AG04449 (cell line): ENCODE data around the gene DAPK2.
"Not testable (repeated sequence)": the region's sequence is repeated elsewhere in the genome, so short reads cannot be mapped to it uniquely, and the experiment has no call there.

Experiments
- CTCF ChIA-PET: fragments of 350-600 bp; formaldehyde crosslinking; extraction: SDS; loops from one replicate; lab custom pipeline; 2021; ENCODE audit warnings: antibody characterized with exemption; lab: Yijun Ruan, JAX
- POLR2A ChIA-PET: fragments of 400-600, 350-600 bp; formaldehyde crosslinking; extraction: SDS; loops from one replicate; lab custom pipeline; 2020; ENCODE audit warnings: antibody characterized with exemption, inconsistent platforms; lab: Yijun Ruan, JAX
- DNase-seq: peaks from one replicate; pipeline ENCODE4 v3.0.0-alpha.2; 2010; ENCODE audit warnings: low read depth, low spot score
- H3K4me3 ChIP-seq: 2 replicates; pipeline ENCODE4 v1.5.1; 2011; ENCODE audit warnings: low read depth, mild to moderate bottlenecking, control low read depth, low read length
- TF ChIP-seq, protein P1 (sequence below): IDR thresholded peaks from one replicate; pipeline ENCODE4 v1.5.1; 2011; ENCODE audit warnings: mild to moderate bottlenecking, moderate library complexity, low read length, control low read depth, inconsistent platforms; ENCODE audit not compliant: insufficient read depth; ENCODE audit errors: missing control alignments

The DAPK2 gene

DNA sequence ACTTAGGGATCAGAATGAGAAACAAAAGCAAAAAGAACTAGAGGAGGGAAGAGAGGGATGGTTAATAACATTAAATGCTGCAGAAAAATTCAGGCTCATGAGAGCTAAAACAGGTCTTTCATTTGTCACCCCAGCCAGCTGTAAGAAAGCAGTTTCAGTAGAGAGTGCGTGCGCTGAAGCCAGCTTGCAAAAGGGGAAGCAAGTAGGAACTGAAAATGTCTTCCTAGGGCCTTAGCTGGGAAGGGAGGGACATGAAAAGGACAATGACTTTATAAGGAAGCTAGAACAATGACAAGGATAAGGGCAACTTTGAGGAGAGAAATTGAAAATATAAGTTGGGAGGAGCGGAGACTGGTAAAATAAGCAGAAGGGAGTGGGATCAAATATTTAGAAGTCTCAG is 44.2 kb upstream of the DAPK2 start:
- no peak for DNase-seq
- TF ChIP-seq, protein P1, sequence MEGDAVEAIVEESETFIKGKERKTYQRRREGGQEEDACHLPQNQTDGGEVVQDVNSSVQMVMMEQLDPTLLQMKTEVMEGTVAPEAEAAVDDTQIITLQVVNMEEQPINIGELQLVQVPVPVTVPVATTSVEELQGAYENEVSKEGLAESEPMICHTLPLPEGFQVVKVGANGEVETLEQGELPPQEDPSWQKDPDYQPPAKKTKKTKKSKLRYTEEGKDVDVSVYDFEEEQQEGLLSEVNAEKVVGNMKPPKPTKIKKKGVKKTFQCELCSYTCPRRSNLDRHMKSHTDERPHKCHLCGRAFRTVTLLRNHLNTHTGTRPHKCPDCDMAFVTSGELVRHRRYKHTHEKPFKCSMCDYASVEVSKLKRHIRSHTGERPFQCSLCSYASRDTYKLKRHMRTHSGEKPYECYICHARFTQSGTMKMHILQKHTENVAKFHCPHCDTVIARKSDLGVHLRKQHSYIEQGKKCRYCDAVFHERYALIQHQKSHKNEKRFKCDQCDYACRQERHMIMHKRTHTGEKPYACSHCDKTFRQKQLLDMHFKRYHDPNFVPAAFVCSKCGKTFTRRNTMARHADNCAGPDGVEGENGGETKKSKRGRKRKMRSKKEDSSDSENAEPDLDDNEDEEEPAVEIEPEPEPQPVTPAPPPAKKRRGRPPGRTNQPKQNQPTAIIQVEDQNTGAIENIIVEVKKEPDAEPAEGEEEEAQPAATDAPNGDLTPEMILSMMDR = no peak
- ChIA-PET CTCF (interaction anchor here (1.0 to 1.3 kb wide), 4 partner anchors 16 to 338 kb away, joined by 3 read pairs; no protein-coding TSS in a partner anchor), POLR2A (no interaction called here)
- H3K4me3 ChIP-seq = no peak overlapping the region

DNA sequence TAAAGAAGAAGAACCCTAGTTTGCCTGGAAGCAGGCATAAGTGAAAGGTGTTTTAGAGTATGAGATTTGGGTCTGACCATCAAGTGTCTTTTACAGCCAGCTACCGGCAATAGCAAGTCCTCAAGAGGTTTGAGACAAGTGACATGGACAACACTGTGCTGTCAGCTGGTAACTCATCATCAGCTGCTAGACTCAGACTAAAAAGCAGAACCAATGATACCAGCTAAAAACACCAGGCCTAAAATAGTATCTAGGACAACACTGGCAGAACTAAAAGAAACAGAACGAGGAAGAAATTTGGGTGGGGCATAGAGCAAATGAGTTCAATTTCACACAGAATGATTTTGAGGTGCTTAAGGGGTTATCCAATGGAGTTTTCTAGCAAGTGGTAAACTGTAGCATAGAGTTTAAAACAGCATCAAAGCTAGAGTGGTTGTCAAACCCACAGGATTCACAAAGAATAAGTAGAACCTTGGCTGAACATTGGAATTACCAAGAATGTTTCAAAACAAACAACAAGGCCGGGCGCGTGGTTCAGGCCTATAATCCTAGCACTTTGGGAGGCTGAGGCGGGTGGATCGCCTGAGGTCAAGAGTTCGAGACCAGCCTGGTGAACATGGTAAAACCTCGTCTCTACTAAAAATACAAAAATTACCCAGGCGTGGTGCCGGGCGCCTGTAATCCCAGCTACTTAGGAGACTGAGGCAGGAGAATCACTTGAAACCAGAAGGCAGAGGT is 43.4 kb upstream of the DAPK2 start:
- TF ChIP-seq, protein P1 = no peak
- H3K4me3 ChIP-seq = no peak overlapping the region
- no peak for DNase-seq
- POLR2A ChIA-PET = no interaction called here
- CTCF ChIA-PET = interaction anchor here (0.9 to 1.5 kb wide), 4 partner anchors 19 to 338 kb away, joined by 3 to 4 read pairs (median 3); no protein-coding TSS in a partner anchor

DNA sequence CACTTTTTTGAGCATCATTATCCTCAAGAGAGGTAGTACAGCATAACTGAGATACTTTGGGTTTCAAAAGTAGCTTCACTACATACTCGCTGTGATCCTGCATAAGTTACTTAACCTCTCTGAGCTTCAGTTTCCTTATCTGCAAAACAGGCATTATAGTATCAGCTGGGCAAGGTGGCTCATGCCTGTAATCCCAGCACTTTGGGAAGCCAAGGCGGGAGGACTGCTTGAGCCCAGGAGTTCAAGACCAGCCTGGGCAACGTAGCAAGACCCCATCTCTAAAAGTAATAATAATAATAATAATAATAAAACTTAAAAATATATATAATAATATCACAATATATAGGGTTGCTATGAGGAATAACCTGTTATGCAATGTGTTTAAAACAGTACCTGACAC is 36.5 kb upstream of the DAPK2 start:
- ChIA-PET POLR2A (no interaction called here), CTCF (interaction anchor here (1.1 to 1.8 kb wide), 2 partner anchors 11 to 36 kb away, joined by 4 to 5 read pairs; no protein-coding TSS in a partner anchor)
- H3K4me3 ChIP-seq = no peak overlapping the region
- no peak for DNase-seq
- TF ChIP-seq, protein P1 = no peak

DNA sequence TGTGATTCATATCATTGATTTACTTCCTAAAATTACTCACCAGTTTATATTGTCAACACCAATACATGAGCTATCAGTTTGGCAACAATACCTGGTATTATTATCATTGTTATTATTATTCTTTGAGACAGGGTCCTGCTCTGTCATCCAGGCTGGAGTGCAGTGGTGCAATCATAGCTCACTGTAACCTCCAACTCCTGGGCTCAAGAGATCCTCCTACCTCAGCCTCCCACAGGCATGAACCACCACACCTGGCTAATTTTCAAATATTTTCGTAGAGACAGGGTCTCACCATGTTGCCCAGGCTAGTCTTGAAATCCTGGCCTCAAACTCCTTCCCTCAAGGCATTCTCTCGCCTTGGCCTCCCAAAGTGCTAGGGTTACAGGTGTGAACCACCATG is 27.2 kb upstream of the DAPK2 start:
- POLR2A ChIA-PET, DNase-seq, H3K4me3 ChIP-seq: not testable (repeated sequence)
- CTCF ChIA-PET = interaction anchor here (1.3 to 4.7 kb wide), 4 partner anchors 18 to 463 kb away, joined by 3 to 26 read pairs (median 4); no protein-coding TSS in a partner anchor

DNA sequence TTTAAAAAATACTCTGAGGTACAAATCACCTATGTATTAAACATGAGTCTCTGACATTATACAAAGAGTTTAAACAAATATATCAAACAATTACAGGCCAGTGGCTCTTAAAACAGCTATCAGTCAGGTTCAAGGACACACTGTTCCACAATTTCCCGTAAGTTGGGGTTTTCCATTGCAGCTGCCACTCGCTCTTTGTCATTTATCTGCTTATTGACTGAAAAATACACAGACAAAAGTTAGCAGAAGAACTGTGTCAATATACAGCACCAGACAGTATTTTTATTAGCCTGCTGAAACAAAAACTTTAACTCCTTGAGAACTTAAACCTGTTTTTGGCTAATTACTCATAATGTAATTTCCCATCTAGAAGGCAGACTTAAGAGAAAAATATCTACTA is 26.5 kb upstream of the DAPK2 start:
- ChIA-PET POLR2A (no interaction called here), CTCF (interaction anchor here (1.8 to 4.7 kb wide), 3 partner anchors 26 to 320 kb away, joined by 4 to 26 read pairs (median 5); partner anchors contain the start of gene DAPK2)
- no peak overlapping the region for H3K4me3 ChIP-seq
- DNase-seq = no peak
- TF ChIP-seq, protein P1 = no peak

DNA sequence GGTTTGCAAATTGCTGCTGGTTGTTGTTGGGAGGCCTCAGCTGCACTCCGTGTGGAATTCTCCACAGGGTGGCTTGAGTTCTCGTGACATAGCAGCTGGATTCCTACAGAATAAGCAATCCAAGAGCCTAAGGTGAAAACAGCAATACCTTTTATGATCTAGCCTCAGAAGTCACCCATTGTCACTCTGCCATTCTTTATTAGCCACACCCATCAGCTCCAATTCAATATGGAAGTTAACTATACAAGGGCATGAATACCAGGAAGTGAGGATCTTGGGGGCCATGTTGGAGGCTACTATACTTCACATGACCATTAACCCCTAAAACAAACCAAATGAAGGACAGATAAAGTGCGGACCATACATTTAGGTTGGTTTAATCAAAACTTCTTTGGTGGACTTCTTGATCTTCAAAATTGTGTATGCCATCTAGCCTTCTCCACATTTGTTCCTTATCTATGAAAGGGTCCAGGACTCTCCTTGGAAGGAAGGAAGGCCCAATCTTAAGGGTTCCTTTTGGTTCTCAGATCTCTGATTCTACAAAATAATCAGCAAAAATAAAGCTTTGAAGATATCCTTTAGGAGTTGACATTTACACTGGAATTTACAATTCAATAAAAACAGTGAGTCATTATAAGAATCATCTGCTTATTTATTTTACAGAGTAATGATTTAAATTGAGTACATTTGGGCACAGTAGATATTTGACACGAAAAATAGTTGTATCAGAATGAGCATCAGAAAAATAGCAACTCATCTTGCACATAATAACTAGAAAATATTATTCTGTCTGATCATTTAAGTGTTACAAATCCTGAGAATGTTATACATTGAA is 25.9 kb upstream of the DAPK2 start:
- ChIA-PET CTCF (interaction anchor here (1.0 to 4.7 kb wide), 5 partner anchors 11 to 462 kb away, joined by 4 to 26 read pairs (median 5); partner anchors contain the start of gene DAPK2), POLR2A (no interaction called here)
- TF ChIP-seq, protein P1 = no peak
- H3K4me3 ChIP-seq = no peak overlapping the region
- DNase-seq = no peak
